ENCODE results near the gene ZNF816. TPM values are rescaled to one million over a fixed set of nuclear protein-coding genes. Genes with fewer than 3 reads are reported as not detected.
A peak's percentile ranks its signal among the peaks of the same experiment; 100 is the strongest.

ZNF816 gene
- total and polyA plus RNA-seq, 2 donors from 2014 or later = 4.4 to 16.6 TPM

GRCh38 chr19:52993342-52994178, 30.9 kb upstream of the ZNF816 start:
- H3K27ac ChIP-seq (ENCODE audit: low read depth in 2 of 2, low read length in 2 of 2) = peak overlapping the region in 1 of 2 donors; percentile 53
- DNase-seq = peak; percentile 83 to 93 (median 87)
- H3K9ac ChIP-seq (ENCODE audit: low read length in 3 of 3) = peak overlapping the region in 2 of 3 donors; percentile 57 to 69
- no peaks in the 10 kb centered on the region for H3K27me3 ChIP-seq (ENCODE audit: control insufficient read depth, insufficient read depth, low read length)
- H3K9me3 ChIP-seq (ENCODE audit: control insufficient read depth in 2 of 3, insufficient read depth in 1 of 3, low read length in 3 of 3) = no peaks in the 10 kb centered on the region
- TF ChIP-seq CTCF (IDR thresholded peaks at IDR 0.05; ENCODE audit: borderline replicate concordance, extremely low read depth, insufficient read depth) = peak; percentile 38
- H3K4me1 ChIP-seq (ENCODE audit: control insufficient read depth in 2 of 3, insufficient read depth in 2 of 3, low read depth in 1 of 3, low read length in 3 of 3) = peaks cover 0 to 7% (median 0%) of the 10 kb centered on the region in 3 donors
- peak overlapping the region; percentile 67 to 78 (median 75) for H3K4me3 ChIP-seq (ENCODE audit: low read length in 3 of 3)
- H3K36me3 ChIP-seq (ENCODE audit: control insufficient read depth in 2 of 3, insufficient read depth in 3 of 3, low read length in 3 of 3) = no peaks in the 10 kb centered on the region
- FAIRE-seq = no peak
- intact Hi-C loops (cut with DNase I) = no loop called here

- TF ChIP-seq CTCF (IDR thresholded peaks at IDR 0.05; ENCODE audit: borderline replicate concordance, extremely low read depth, insufficient read depth) = no peak
- intact Hi-C loops (cut with DNase I) = no loop called here
- H3K4me1 ChIP-seq (ENCODE audit: control insufficient read depth in 2 of 3, insufficient read depth in 2 of 3, low read depth in 1 of 3, low read length in 3 of 3) = peaks cover 0 to 7% (median 0%) of the 10 kb centered on the region in 3 donors
- no peaks in the 10 kb centered on the region for H3K36me3 ChIP-seq (ENCODE audit: control insufficient read depth in 2 of 3, insufficient read depth in 3 of 3, low read length in 3 of 3)
- H3K9me3 ChIP-seq (ENCODE audit: control insufficient read depth in 2 of 3, insufficient read depth in 1 of 3, low read length in 3 of 3) = no peaks in the 10 kb centered on the region
- H3K27ac ChIP-seq (ENCODE audit: low read depth in 2 of 2, low read length in 2 of 2) = no peak overlapping the region
- no peaks in the 10 kb centered on the region for H3K27me3 ChIP-seq (ENCODE audit: control insufficient read depth, insufficient read depth, low read length)
- DNase-seq (peak; percentile 21 to 72 (median 36)), FAIRE-seq (no peak)
- H3K9ac ChIP-seq (ENCODE audit: low read length in 3 of 3) = peak overlapping the region in 2 of 3 donors; percentile 18 to 61
- peak overlapping the region; percentile 64 to 75 (median 73) for H3K4me3 ChIP-seq (ENCODE audit: low read length in 3 of 3)
Observed at GRCh38 chr19:52992109-52993004, 29.7 kb upstream of the ZNF816 start.

- Histone ChIP-seq H3K9ac (ENCODE audit: low read length in 3 of 3) (no peak overlapping the region), H3K4me1 (ENCODE audit: control insufficient read depth in 2 of 3, insufficient read depth in 2 of 3, low read depth in 1 of 3, low read length in 3 of 3) (peaks cover 0 to 7% (median 0%) of the 10 kb centered on the region in 3 donors), H3K4me3 (ENCODE audit: low read length in 3 of 3) (no peak overlapping the region), H3K27me3 (ENCODE audit: control insufficient read depth, insufficient read depth, low read length) (no peaks in the 10 kb centered on the region), H3K27ac (ENCODE audit: low read depth in 2 of 2, low read length in 2 of 2) (no peak overlapping the region), H3K9me3 (ENCODE audit: control insufficient read depth in 2 of 3, insufficient read depth in 1 of 3, low read length in 3 of 3) (no peaks in the 10 kb centered on the region), H3K36me3 (ENCODE audit: control insufficient read depth in 2 of 3, insufficient read depth in 3 of 3, low read length in 3 of 3) (peaks cover 0 to under 1% (median 0%) of the 10 kb centered on the region in 3 donors)
- DNase-seq = no peak
- FAIRE-seq = no peak
- intact Hi-C loops (cut with DNase I) = no loop called here
- no peak for TF ChIP-seq CTCF (IDR thresholded peaks at IDR 0.05; ENCODE audit: borderline replicate concordance, extremely low read depth, insufficient read depth)
Observed at GRCh38 chr19:52991484-52991883, 28.8 kb upstream of the ZNF816 start.

All from kidney (tissue), 14 donors.